ENCODE results near the gene PANK1. TPM values are rescaled to one million over a fixed set of nuclear protein-coding genes. Genes with fewer than 3 reads are reported as not detected.
"Not testable (repeated sequence)": the region's sequence is repeated elsewhere in the genome, so short reads cannot be mapped to it uniquely, and the experiment has no call there.

PANK1 gene
- total RNA-seq, 2 experiments from 2014 or later = 2.1 to 2.5 TPM

GRCh38 chr10:89633484-89633883 is 11.6 kb downstream of the PANK1 start:
- no peak overlapping the region for H3K4me3 Mint-ChIP-seq
- intact Hi-C loops (cut with micrococcal nuclease) = no loop called here
- peaks cover 5% of the 10 kb centered on the region for H3K36me3 Mint-ChIP-seq
- H3K4me1 Mint-ChIP-seq (ENCODE audit: low read depth) = no peaks in the 10 kb centered on the region
- POLR2A ChIA-PET = no interaction called here
- no peak for DNase-seq
- no peaks in the 10 kb centered on the region for H3K9me3 Mint-ChIP-seq
- CTCF ChIA-PET = interaction anchor here (1.1 kb wide), 1 partner anchor 67 kb away, joined by 4 read pairs; the partner anchor contains the start of gene KIF20B
- no peaks in the 10 kb centered on the region for H3K27me3 Mint-ChIP-seq
- H3K27ac Mint-ChIP-seq = no peak overlapping the region

- no peaks in the 10 kb centered on the region for H3K9me3 Mint-ChIP-seq
- no peak overlapping the region for H3K27ac Mint-ChIP-seq
- H3K4me1 Mint-ChIP-seq (ENCODE audit: low read depth) = no peaks in the 10 kb centered on the region
- ChIA-PET CTCF (interaction anchor here (1.1 kb wide), 1 partner anchor 68 kb away, joined by 4 read pairs; the partner anchor contains the start of gene KIF20B), POLR2A (no interaction called here)
- no peaks in the 10 kb centered on the region for H3K27me3 Mint-ChIP-seq
- H3K4me3 Mint-ChIP-seq = no peak overlapping the region
- peaks cover 5% of the 10 kb centered on the region for H3K36me3 Mint-ChIP-seq
- no peak for DNase-seq
- intact Hi-C loops (cut with micrococcal nuclease) = no loop called here
Measured at GRCh38 chr10:89632824-89633223, 12.2 kb downstream of the PANK1 start.

GRCh38 chr10:89627830-89628229 is 17.2 kb downstream of the PANK1 start:
- ChIA-PET CTCF (no interaction called here), POLR2A (no interaction called here)
- DNase-seq = no peak
- Mint-ChIP-seq H3K4me1 (ENCODE audit: low read depth) (no peaks in the 10 kb centered on the region), H3K9me3 (no peaks in the 10 kb centered on the region), H3K27me3 (no peaks in the 10 kb centered on the region), H3K36me3 (no peaks in the 10 kb centered on the region), H3K4me3 (no peak overlapping the region), H3K27ac (no peak overlapping the region)
- intact Hi-C loops (cut with micrococcal nuclease) = no loop called here

- Mint-ChIP-seq H3K4me3 (no peak overlapping the region), H3K4me1 (ENCODE audit: low read depth) (no peaks in the 10 kb centered on the region), H3K36me3 (peaks cover 5% of the 10 kb centered on the region), H3K27me3 (no peaks in the 10 kb centered on the region), H3K27ac (no peak overlapping the region), H3K9me3 (peaks cover 5% of the 10 kb centered on the region)
- no peak for DNase-seq
- ChIA-PET CTCF (no interaction called here), POLR2A (no interaction called here)
- intact Hi-C loops (cut with micrococcal nuclease) = no loop called here
Measured at GRCh38 chr10:89625041-89625765, 19.8 kb downstream of the PANK1 start.

GRCh38 chr10:89624020-89624419 is 21.0 kb downstream of the PANK1 start:
- Mint-ChIP-seq H3K36me3 (peaks cover 8% of the 10 kb centered on the region), H3K4me3 (no peak overlapping the region), H3K27me3 (no peaks in the 10 kb centered on the region), H3K4me1 (ENCODE audit: low read depth) (no peaks in the 10 kb centered on the region), H3K27ac (no peak overlapping the region), H3K9me3 (peaks cover 16% of the 10 kb centered on the region)
- POLR2A ChIA-PET = no interaction called here
- intact Hi-C loops (cut with micrococcal nuclease) = no loop called here
- CTCF ChIA-PET = no interaction called here
- DNase-seq = no peak

- no peaks in the 10 kb centered on the region for H3K27me3 Mint-ChIP-seq
- H3K36me3 Mint-ChIP-seq = peaks cover 8% of the 10 kb centered on the region
- H3K4me1 Mint-ChIP-seq (ENCODE audit: low read depth) = no peaks in the 10 kb centered on the region
- DNase-seq = no peak
- H3K27ac Mint-ChIP-seq = no peak overlapping the region
- POLR2A ChIA-PET = no interaction called here
- H3K9me3 Mint-ChIP-seq = peaks cover 16% of the 10 kb centered on the region
- CTCF ChIA-PET = interaction anchor here (0.6 kb wide), 1 partner anchor 1257 kb away, joined by 3 read pairs; no protein-coding TSS in a partner anchor
- no peak overlapping the region for H3K4me3 Mint-ChIP-seq
- intact Hi-C loops (cut with micrococcal nuclease) = no loop called here
Measured at GRCh38 chr10:89622151-89622550, 22.9 kb downstream of the PANK1 start.

- POLR2A ChIA-PET = no interaction called here
- Mint-ChIP-seq H3K9me3 (peaks cover 16% of the 10 kb centered on the region), H3K36me3 (peaks cover 8% of the 10 kb centered on the region), H3K27me3 (no peaks in the 10 kb centered on the region), H3K4me1 (ENCODE audit: low read depth) (peaks cover 2% of the 10 kb centered on the region), H3K27ac (no peak overlapping the region), H3K4me3 (no peak overlapping the region)
- CTCF ChIA-PET = no interaction called here
- intact Hi-C loops (cut with micrococcal nuclease) = no loop called here
- DNase-seq = no peak
Measured at GRCh38 chr10:89621438-89621837, 23.6 kb downstream of the PANK1 start.

GRCh38 chr10:89620296-89620695 is 24.7 kb downstream of the PANK1 start:
- POLR2A ChIA-PET; H3K4me3 Mint-ChIP-seq; H3K27ac Mint-ChIP-seq; DNase-seq; intact Hi-C loops (cut with micrococcal nuclease); CTCF ChIA-PET; H3K27me3 Mint-ChIP-seq; H3K36me3 Mint-ChIP-seq: not testable (repeated sequence)
- Mint-ChIP-seq H3K4me1 (ENCODE audit: low read depth) (peaks cover 11% of the 10 kb centered on the region), H3K9me3 (peaks cover 16% of the 10 kb centered on the region)

GRCh38 chr10:89615824-89616223 is 29.2 kb downstream of the PANK1 start:
- ChIA-PET POLR2A (interaction anchor here (1.4 kb wide), 1 partner anchor 86 kb away, joined by 3 read pairs; the partner anchor contains the start of gene KIF20B), CTCF (no interaction called here)
- intact Hi-C loops (cut with micrococcal nuclease) = no loop called here
- H3K27ac Mint-ChIP-seq = no peak overlapping the region
- peaks cover 16% of the 10 kb centered on the region for H3K9me3 Mint-ChIP-seq
- no peak for DNase-seq
- H3K36me3 Mint-ChIP-seq = peaks cover 8% of the 10 kb centered on the region
- H3K4me1 Mint-ChIP-seq (ENCODE audit: low read depth) = peaks cover 28% of the 10 kb centered on the region
- no peaks in the 10 kb centered on the region for H3K27me3 Mint-ChIP-seq
- H3K4me3 Mint-ChIP-seq = no peak overlapping the region

GRCh38 chr10:89615112-89615511 is 29.9 kb downstream of the PANK1 start:
- no peak overlapping the region for H3K27ac Mint-ChIP-seq
- H3K27me3 Mint-ChIP-seq = no peaks in the 10 kb centered on the region
- peaks cover 31% of the 10 kb centered on the region for H3K4me1 Mint-ChIP-seq (ENCODE audit: low read depth)
- peaks cover 6% of the 10 kb centered on the region for H3K36me3 Mint-ChIP-seq
- intact Hi-C loops (cut with micrococcal nuclease) = no loop called here
- H3K4me3 Mint-ChIP-seq = no peak overlapping the region
- POLR2A ChIA-PET = interaction anchor here (1.4 kb wide), 1 partner anchor 87 kb away, joined by 3 read pairs; the partner anchor contains the start of gene KIF20B
- H3K9me3 Mint-ChIP-seq = peaks cover 9% of the 10 kb centered on the region
- CTCF ChIA-PET = no interaction called here
- DNase-seq = no peak

- intact Hi-C loops (cut with micrococcal nuclease) = no loop called here
- peaks cover 4% of the 10 kb centered on the region for H3K36me3 Mint-ChIP-seq
- ChIA-PET POLR2A (no interaction called here), CTCF (interaction anchor here (0.5 kb wide), 1 partner anchor 392 kb away, joined by 3 read pairs; no protein-coding TSS in a partner anchor)
- no peaks in the 10 kb centered on the region for H3K9me3 Mint-ChIP-seq
- H3K27me3 Mint-ChIP-seq = no peaks in the 10 kb centered on the region
- DNase-seq = no peak
- no peak overlapping the region for H3K4me3 Mint-ChIP-seq
- H3K27ac Mint-ChIP-seq = no peak overlapping the region
- H3K4me1 Mint-ChIP-seq (ENCODE audit: low read depth) = peaks cover 37% of the 10 kb centered on the region
Measured at GRCh38 chr10:89613582-89613981, 31.5 kb downstream of the PANK1 start.

- POLR2A ChIA-PET = no interaction called here
- DNase-seq = no peak
- Mint-ChIP-seq H3K9me3 (no peaks in the 10 kb centered on the region), H3K27me3 (no peaks in the 10 kb centered on the region), H3K36me3 (peaks cover 6% of the 10 kb centered on the region), H3K27ac (no peak overlapping the region), H3K4me3 (no peak overlapping the region), H3K4me1 (ENCODE audit: low read depth) (peaks cover 35% of the 10 kb centered on the region)
- intact Hi-C loops (cut with micrococcal nuclease) = loop anchor here (2.0 kb wide), 1 partner anchor 34 kb away; the partner anchor contains the start of gene PANK1
- CTCF ChIA-PET = no interaction called here
Measured at GRCh38 chr10:89611282-89611681, 33.8 kb downstream of the PANK1 start.

- H3K9me3 Mint-ChIP-seq = no peaks in the 10 kb centered on the region
- peaks cover 22% of the 10 kb centered on the region for H3K4me1 Mint-ChIP-seq (ENCODE audit: low read depth)
- no peak overlapping the region for H3K4me3 Mint-ChIP-seq
- peak overlapping the region; percentile 55 for H3K27ac Mint-ChIP-seq
- H3K27me3 Mint-ChIP-seq = no peaks in the 10 kb centered on the region
- CTCF ChIA-PET = no interaction called here
- DNase-seq = peak; percentile 13
- intact Hi-C loops (cut with micrococcal nuclease) = loop anchor here (1.0 to 2.0 kb wide), 2 partner anchors 35 to 91 kb away; partner anchors contain the start of genes KIF20B and PANK1
- POLR2A ChIA-PET = interaction anchor here (0.9 kb wide), 1 partner anchor 34 kb away, joined by 4 read pairs; no protein-coding TSS in a partner anchor
- peaks cover 6% of the 10 kb centered on the region for H3K36me3 Mint-ChIP-seq
Measured at GRCh38 chr10:89609833-89610346, 35.2 kb downstream of the PANK1 start.

Measured in activated CD4-positive, alpha-beta memory T cell treated with anti-CD3 and anti-CD28 coated beads for 36 hours (primary cell).